NCI-H1092 (cell line): Measurements from ENCODE around the gene TSPAN12.
A peak's percentile ranks its signal among the peaks of the same experiment; 100 is the strongest.

Experiments used
- DNase-seq: peaks from one replicate; lab custom pipeline; 2025; lab: John Stamatoyannopoulos, UW

Gene TSPAN12

GRCh38 chr7:120842121-120842621, 15.8 kb downstream of the TSPAN12 start:
- DNase-seq, result peak; percentile 56

GRCh38 chr7:120841608-120842007, 16.3 kb downstream of the TSPAN12 start:
- DNase-seq, result no peak

- DNase-seq, result no peak
Observed at GRCh38 chr7:120838281-120838682, 19.7 kb downstream of the TSPAN12 start.

DNA sequence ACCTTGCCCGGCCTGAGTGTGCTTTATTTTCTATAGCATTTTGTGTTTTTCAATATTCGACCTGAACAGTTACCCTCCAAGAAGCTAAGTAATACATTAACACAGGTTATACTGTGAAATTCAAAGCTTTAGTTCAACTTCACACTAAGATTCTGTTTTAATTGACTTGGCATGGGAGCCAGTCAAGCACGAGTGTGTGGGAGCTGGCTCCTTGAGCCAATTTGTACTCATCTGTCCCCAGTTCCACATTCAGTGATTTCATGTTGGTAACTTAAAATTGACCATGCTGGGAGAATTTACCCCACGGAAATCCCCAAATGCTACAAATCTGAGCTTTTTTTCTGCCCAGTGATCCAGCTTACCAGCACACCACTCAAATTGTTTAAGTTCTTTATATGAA, 20.3 kb downstream of the TSPAN12 start:
- no peak for DNase-seq

GRCh38 chr7:120836556-120837115, 21.3 kb downstream of the TSPAN12 start:
- DNase-seq, result no peak

DNA sequence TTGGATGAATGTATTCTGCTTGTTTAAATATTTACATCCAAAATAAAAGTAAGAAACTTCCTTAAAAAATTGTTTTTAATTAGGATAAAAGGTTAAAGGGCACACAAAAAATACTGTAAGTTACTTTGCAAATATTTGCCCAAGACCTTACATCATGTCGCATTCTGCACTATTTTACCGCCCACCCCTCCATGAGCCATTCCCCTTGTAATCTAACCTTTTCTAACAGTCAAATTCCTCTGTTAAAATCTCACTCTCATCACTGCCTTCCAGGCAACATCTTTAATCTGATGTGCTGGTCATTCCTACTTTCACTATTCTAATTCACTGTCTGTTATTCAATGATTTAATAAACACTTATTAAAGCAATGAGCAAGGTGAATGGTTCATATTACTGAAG, 23.2 kb downstream of the TSPAN12 start:
- DNase-seq, result no peak

DNA sequence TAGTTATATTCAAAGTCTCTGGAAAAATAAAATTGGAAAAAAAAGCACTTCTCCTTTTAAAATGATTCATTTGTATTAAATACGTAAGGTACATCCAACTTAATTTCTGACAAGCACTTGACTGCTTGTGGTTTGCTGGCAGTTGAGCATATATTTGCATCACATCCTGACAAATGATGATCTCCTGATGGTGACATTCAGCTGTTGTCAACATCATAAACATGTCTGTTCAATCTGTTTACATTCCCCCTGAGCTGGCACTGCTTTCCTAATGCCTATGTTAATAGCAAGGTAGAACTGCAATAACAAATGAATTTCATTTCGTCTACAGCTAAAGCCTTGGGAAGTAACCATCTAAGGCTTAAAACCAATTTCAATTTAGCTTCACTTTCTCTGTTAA, 24.4 kb downstream of the TSPAN12 start:
- no peak for DNase-seq

- no peak for DNase-seq
Observed at GRCh38 chr7:120832803-120833202, 25.1 kb downstream of the TSPAN12 start.

- no peak for DNase-seq
Observed at GRCh38 chr7:120831260-120831659, 26.7 kb downstream of the TSPAN12 start.

DNA sequence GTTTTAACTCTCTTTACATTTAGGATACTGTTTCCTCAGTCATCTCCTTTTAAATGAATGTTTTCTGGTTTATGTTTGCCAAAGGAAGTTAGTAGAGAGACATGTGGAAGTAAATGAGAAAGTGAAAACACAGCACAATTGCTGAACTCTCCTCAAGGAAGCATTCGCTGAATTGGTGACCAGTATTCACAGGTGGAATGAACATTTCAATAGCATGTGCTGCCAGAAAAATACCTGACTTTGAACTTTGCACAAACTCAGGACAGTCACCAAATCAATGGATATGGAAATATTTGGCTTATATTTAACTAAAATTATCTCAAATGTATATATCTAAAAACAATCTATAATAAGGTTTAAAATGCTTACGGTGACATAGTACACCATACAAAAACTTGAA, 28.5 kb downstream of the TSPAN12 start:
- DNase-seq, result no peak

DNA sequence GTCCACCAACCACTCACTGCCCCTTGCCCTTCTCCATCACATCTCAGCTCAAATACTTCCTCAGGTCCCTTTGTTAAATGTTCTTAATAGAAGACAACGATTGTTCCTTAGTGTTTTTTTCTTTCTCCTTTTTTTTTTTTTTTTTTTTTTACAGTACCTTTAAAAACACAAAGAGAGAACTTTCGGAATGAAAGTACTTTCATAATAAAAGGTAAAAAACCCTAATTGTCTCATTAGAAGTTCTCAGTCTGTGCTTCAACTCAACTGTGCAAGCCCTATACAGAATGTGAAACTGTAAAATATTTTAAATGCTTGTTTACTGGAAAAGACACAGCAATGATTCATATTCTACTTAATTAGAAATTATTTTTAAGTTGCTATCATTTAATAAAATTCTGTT, 29.4 kb downstream of the TSPAN12 start:
- DNase-seq, result no peak

GRCh38 chr7:120827371-120828118, 30.4 kb downstream of the TSPAN12 start:
- no peak for DNase-seq

DNA sequence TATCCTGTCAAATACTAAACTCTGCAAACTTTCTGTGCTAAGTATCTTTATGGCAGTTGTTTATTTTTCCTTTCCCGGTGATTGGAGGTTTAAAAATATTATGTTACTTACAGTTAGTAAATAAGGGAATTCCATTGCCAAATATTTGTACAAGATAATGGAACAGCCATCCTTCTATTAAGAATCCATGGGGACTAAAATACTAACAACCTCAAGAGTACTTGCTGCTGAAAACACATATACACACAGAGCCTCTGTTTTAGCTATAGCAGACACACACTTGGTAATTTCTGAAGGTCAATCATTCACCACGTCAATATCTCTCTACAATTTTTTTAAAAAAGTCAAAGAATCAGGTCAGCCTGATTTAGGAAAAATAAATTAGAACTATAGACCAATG, 32.4 kb downstream of the TSPAN12 start:
- DNase-seq, result no peak

GRCh38 chr7:120825152-120825551, 32.8 kb downstream of the TSPAN12 start:
- no peak for DNase-seq

- no peak for DNase-seq
Observed at GRCh38 chr7:120819861-120820260, 38.1 kb downstream of the TSPAN12 start.

DNA sequence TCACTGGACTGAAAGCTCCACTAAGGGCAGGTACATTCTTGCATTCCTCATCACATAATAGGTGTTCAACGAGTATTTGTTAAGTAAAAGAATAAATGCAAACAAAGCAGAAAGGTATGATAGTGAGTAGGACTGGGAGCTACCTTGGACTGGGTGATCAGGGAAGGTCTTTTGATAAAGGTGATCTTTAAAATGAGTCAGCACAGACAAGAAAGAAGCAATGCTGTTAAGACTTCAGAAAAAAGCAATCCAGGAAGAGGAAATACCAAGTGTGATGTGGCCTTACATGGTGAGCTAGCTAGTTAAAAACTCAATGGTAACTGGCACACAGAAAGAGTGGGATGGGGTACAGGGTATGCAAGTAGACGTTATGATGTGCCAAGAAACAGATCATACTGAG, 40.1 kb downstream of the TSPAN12 start:
- no peak for DNase-seq

DNA sequence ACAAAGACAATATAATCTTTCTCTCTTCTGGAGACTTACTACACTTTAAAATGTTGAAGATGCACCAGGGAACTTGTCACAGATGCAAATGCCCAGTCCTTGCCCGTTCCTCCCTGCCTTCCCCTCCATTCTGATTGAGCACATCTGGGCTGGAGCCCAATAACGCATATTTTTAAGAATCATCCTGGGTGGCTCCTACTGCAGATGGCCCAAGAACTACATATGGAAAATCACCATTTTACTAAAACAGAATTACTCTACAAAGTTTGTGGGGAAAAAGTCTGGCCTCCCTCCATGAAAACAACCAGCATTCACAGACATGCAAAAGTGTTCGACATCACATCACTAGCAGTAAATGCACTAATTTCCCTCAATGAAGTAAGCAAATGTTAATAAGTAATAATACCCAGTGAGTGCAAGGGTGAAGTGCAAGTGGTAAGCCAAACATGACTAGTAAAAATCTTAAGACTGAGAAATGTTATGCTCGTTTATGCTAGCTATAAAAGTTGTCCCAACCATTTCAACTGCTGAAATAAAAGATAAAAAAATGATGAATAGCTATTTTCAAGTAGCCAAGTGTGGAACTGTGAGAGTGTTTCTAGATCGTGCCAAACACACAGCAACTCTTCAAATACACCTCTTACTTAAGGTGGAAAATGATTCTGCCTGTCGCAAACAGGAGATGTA, 43.5 kb downstream of the TSPAN12 start:
- DNase-seq, result no peak

DNA sequence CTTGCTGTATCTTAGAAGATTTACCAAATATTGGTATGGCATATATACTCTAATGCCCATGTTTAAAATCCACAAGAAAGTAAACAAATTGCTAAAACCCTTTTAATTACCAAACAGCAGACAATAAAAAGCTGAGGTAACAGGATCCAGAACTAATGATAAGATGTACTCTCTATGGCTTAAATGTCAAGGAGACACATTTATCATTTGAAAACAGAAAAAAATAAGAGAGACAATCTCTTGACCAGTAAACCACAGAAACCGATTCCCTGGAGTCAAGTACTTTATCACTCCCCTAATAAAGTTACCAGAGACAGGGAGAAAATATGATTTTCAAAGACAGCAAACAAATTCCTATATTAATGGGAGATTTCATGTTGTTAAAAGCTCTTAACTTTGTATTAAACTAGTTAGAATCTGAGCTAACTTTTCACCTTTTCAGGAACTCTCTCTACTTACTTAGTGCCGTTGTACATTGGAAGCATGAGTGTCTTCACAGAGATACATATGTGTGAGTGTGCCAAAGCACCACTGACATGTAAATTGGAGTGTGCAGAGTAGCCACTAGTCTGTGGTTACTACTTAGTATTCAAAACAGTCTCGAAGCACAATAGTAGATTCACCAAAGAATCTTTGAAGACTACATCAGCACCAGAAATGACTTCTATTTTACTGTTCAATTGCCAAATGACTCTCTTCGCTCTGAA, 44.2 kb downstream of the TSPAN12 start:
- no peak for DNase-seq

- DNase-seq, result no peak
Observed at GRCh38 chr7:120813089-120813488, 44.9 kb downstream of the TSPAN12 start.

GRCh38 chr7:120809260-120809659, 48.7 kb downstream of the TSPAN12 start:
- DNase-seq, result no peak

DNA sequence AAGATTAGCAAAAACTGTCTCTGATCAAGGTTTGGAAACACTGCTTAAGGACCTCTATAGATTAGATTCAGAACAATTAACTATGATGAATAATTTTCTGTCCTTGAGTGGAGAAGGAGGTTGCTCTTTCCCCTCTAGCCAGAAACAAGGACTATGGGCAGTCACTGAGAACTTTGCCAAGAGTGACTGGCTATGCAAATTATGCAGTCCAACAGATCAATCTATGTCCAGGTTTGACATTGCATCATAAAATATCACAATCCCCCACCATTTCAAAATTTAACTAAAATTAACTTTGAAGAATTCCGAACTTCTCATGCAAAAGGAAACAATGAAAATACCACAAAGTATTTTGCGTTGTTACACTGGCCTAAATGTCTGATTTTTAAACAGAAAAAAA, 50.6 kb downstream of the TSPAN12 start:
- DNase-seq, result no peak

DNA sequence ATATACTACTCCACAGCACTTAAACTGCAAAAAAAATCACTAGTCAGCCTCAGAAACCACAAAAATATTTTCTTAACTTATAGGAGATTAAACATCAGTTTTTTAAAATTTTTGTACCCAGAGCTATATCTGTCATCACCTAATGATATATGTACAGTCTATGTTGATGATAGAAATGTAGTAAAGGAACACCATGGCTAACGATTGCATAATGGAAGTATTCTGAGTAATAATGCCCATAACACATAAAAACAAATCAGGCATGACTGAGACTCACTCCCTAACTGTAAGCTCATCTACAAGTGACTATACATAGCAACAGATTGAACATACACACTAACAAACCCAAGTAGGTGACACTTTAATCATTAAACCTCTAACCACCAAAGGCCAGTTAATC, 51.3 kb downstream of the TSPAN12 start:
- DNase-seq, result no peak
